Hepatocyte (in vitro differentiated cells): ENCODE data around the gene ZCCHC3.

Experiments used
- EZH2 ChIP-seq: fragments of 200-600 bp; sonication (generic); IDR thresholded peaks from 2 replicates; pipeline ENCODE4 v1.6.1; 2016; ENCODE audit warnings: antibody characterized with exemption, mild to moderate bottlenecking, borderline replicate concordance
- EZH2phosphoT487 ChIP-seq: fragments of 200-600 bp; sonication (generic); IDR thresholded peaks from one replicate; pipeline ENCODE4 v1.6.1; 2018; ENCODE audit warnings: antibody characterized with exemption, mild to moderate bottlenecking, low read depth, moderate library complexity; ENCODE audit not compliant: unreplicated experiment, severe bottlenecking
- TF ChIP-seq, protein P1 (sequence below): fragments of 200-600 bp; sonication (generic); IDR thresholded peaks from 2 replicates; pipeline ENCODE4 v1.5.1; 2016; ENCODE audit warnings: antibody characterized with exemption, mild to moderate bottlenecking; ENCODE audit not compliant: poor library complexity

- TF ChIP-seq, protein P1, sequence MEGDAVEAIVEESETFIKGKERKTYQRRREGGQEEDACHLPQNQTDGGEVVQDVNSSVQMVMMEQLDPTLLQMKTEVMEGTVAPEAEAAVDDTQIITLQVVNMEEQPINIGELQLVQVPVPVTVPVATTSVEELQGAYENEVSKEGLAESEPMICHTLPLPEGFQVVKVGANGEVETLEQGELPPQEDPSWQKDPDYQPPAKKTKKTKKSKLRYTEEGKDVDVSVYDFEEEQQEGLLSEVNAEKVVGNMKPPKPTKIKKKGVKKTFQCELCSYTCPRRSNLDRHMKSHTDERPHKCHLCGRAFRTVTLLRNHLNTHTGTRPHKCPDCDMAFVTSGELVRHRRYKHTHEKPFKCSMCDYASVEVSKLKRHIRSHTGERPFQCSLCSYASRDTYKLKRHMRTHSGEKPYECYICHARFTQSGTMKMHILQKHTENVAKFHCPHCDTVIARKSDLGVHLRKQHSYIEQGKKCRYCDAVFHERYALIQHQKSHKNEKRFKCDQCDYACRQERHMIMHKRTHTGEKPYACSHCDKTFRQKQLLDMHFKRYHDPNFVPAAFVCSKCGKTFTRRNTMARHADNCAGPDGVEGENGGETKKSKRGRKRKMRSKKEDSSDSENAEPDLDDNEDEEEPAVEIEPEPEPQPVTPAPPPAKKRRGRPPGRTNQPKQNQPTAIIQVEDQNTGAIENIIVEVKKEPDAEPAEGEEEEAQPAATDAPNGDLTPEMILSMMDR: no peak
- TF ChIP-seq EZH2 (no peak), EZH2phosphoT487 (no peak)
Measured at GRCh38 chr20:257419-257818, 40.0 kb upstream of the ZCCHC3 start, which contains the start of gene DEFB132.
